ENCODE data around the gene CFAP77. TPM values are rescaled to one million over a fixed set of nuclear protein-coding genes. Genes with fewer than 3 reads are reported as not detected.

CFAP77 gene
- total RNA-seq, 4 donors from 2014 or later: not detected

DNA sequence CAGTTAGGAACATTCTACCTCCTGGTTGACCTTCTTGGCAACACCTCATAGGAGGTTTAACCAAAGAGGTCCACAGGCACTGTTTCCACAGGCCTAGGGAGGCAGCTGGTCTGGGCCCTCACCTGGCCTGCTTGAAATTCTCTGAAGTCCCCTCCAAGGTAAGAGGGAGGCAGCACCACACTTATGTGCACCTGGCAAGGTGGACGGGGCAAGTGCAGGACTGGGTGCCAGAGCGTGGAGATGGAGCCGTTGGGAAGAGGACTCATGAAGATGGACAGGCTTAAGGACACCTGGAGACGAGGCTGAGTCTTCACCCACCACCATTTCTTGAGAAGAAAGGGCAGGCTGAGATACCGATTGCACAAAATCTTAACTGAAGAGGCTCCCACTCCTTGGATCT lies 165.8 kb downstream of the CFAP77 start:
- no peak overlapping the region for H3K4me3 ChIP-seq (ENCODE audit: low read depth, poor library complexity, severe bottlenecking)
- TF ChIP-seq POLR2A (IDR thresholded peaks at IDR 0.05): no peak
- TF ChIP-seq, protein P1, sequence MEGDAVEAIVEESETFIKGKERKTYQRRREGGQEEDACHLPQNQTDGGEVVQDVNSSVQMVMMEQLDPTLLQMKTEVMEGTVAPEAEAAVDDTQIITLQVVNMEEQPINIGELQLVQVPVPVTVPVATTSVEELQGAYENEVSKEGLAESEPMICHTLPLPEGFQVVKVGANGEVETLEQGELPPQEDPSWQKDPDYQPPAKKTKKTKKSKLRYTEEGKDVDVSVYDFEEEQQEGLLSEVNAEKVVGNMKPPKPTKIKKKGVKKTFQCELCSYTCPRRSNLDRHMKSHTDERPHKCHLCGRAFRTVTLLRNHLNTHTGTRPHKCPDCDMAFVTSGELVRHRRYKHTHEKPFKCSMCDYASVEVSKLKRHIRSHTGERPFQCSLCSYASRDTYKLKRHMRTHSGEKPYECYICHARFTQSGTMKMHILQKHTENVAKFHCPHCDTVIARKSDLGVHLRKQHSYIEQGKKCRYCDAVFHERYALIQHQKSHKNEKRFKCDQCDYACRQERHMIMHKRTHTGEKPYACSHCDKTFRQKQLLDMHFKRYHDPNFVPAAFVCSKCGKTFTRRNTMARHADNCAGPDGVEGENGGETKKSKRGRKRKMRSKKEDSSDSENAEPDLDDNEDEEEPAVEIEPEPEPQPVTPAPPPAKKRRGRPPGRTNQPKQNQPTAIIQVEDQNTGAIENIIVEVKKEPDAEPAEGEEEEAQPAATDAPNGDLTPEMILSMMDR (IDR thresholded peaks at IDR 0.05): no peak
- DNase-seq (ENCODE audit: low spot score in 2 of 2): no peak
- intact Hi-C loops (cut with DNase I; ENCODE audit: low total_unique reads): no loop called here
- 78 to 79% methylated on average over 5 of the region's 5 CpGs for WGBS, 2 donors

DNA sequence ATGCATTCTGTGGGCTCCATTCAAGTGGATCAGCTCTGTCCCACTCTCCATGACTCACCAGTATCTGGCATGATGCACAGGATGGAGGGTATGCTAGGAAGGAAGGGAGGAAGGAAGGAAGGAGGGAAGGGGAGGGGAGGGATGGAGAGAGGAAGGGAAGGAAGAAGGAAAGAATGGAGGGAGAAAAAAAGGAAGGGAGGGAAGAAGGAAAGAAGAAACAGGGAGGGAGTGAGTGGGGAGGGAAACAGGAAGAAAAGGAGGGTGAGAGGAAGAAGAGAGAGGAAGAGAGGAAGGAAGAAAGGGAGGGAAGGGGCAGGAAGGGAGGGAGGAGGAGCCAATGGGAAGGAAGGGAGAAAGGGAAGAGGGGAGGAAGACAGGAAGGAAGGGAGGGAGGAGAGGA lies 167.1 kb downstream of the CFAP77 start:
- intact Hi-C loops (cut with DNase I; ENCODE audit: low total_unique reads): no loop called here
- no peak for DNase-seq (ENCODE audit: low spot score in 2 of 2)
- H3K4me3 ChIP-seq (ENCODE audit: low read depth, poor library complexity, severe bottlenecking): no peak overlapping the region
- TF ChIP-seq, protein P1 (IDR thresholded peaks at IDR 0.05): no peak
- no peak for TF ChIP-seq POLR2A (IDR thresholded peaks at IDR 0.05)

DNA sequence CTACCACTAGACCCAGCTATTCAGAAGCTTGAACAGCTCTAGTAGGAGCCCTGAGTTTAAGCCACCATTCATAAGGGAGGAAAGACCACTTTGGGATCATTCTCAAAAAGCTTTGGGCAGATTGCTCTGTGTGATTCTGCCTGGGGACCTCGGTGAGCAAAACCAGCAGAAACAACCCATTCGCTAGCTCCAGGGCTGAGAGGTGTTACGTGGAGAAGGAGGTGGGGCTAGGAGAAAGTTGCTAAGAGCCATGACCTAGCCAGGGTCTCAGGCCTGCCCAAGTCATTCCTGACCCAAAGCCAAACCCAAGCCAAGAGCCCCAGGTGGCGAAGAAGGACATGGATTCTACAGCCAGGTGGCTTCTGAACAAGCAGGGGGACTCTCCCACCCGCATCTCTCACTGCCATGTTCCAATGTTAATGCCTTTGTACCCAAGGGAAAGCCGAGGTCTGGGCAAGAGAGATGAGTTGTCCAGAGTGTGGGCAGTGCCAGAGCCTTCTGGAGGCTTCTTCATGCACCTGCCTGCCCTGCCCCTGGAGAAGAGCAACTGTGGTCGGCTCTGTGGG lies 168.4 kb downstream of the CFAP77 start:
- intact Hi-C loops (cut with DNase I; ENCODE audit: low total_unique reads): no loop called here
- WGBS, 2 donors: 35% methylated on average over 7 of the region's 7 CpGs

DNA sequence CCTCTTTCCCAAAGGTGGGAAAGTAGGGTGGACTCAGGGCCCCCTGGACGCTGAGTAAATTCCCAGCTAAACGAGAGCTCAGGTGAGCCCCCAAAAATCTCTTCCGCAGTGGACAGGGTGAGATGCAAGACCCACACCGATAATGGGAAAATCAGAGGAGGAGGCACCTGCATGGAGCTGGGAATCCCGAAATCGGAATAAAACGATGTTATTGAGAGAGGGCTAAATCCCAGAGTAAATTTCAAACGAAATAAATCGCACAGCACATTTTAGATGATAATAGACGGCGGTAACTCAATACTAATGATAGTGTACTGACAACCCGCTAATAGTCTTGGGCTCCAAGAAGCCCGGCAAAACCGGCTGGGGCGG lies 169.4 kb downstream of the CFAP77 start:
- no peak overlapping the region for H3K4me3 ChIP-seq (ENCODE audit: low read depth, poor library complexity, severe bottlenecking)
- intact Hi-C loops (cut with DNase I; ENCODE audit: low total_unique reads): no loop called here
- TF ChIP-seq, protein P1 (IDR thresholded peaks at IDR 0.05): no peak
- TF ChIP-seq POLR2A (IDR thresholded peaks at IDR 0.05): no peak
- WGBS, 2 donors: 8 to 11% methylated on average over 15 of the region's 15 CpGs
- no peak for DNase-seq (ENCODE audit: low spot score in 2 of 2)

More for the DNA sequence above, 168.4 kb downstream of the CFAP77 start:
- DNase-seq (ENCODE audit: low spot score in 2 of 2): no peak
- no peak overlapping the region for H3K4me3 ChIP-seq (ENCODE audit: low read depth, poor library complexity, severe bottlenecking)
- TF ChIP-seq POLR2A (IDR thresholded peaks at IDR 0.05): no peak
- TF ChIP-seq, protein P1 (IDR thresholded peaks at IDR 0.05): no peak

DNA sequence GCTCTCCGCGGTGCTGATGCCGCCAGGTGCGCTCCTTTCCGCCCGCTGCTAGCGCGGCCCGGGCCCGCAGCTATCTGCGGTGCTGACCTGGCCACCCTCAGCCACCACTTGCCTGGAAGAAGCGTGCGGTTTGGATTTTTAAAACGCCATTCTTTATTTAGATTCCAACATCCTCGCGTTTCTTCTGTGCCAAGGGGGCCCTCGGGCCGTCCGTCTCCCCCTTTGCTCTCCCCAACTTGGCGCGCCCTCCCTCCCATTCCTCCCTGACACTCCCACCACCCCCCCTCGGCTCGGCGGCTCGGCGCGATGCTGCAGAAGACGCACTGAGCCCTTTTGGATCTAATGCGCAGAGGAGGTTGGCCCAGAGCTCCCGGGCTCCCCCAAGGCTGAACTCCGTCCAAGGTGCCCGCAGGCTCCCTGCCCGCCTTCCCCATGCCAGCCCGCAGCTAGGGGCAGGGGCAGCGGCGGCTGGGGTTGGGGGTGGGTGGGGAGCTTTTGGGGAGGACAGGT lies 172.3 kb downstream of the CFAP77 start, which contains the start of gene BARHL1:
Gene BARHL1, plus strand, starts transcription at position 331 of the 510 bp plus-strand sequence. CDS start 192 bp downstream, outside the sequence.
- DNase-seq (ENCODE audit: low spot score in 2 of 2): no peak
- H3K4me3 ChIP-seq (ENCODE audit: low read depth, poor library complexity, severe bottlenecking): no peak within 1 kb of the TSS
- TF ChIP-seq, protein P1 (IDR thresholded peaks at IDR 0.05): no peak
- TF ChIP-seq POLR2A (IDR thresholded peaks at IDR 0.05): no peak
- 2 to 4% methylated on average over 32 to 33 of the region's 36 CpGs for WGBS, 2 donors
- intact Hi-C loops (cut with DNase I; ENCODE audit: low total_unique reads): no loop called here
